Measurements from ENCODE around the gene SNX25.

The SNX25 gene

GRCh38 chr4:185229021-185229818, 19.8 kb downstream of the SNX25 start:
- TF ChIP-seq, protein P1, sequence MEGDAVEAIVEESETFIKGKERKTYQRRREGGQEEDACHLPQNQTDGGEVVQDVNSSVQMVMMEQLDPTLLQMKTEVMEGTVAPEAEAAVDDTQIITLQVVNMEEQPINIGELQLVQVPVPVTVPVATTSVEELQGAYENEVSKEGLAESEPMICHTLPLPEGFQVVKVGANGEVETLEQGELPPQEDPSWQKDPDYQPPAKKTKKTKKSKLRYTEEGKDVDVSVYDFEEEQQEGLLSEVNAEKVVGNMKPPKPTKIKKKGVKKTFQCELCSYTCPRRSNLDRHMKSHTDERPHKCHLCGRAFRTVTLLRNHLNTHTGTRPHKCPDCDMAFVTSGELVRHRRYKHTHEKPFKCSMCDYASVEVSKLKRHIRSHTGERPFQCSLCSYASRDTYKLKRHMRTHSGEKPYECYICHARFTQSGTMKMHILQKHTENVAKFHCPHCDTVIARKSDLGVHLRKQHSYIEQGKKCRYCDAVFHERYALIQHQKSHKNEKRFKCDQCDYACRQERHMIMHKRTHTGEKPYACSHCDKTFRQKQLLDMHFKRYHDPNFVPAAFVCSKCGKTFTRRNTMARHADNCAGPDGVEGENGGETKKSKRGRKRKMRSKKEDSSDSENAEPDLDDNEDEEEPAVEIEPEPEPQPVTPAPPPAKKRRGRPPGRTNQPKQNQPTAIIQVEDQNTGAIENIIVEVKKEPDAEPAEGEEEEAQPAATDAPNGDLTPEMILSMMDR (IDR thresholded peaks at IDR 0.05; ENCODE audit: insufficient read depth, low read depth, low read length, missing control alignments), result no peak
- DNase-seq (ENCODE audit: low read depth), result no peak
- no peak overlapping the region for H3K4me3 ChIP-seq (ENCODE audit: low read depth, low read length)

DNA sequence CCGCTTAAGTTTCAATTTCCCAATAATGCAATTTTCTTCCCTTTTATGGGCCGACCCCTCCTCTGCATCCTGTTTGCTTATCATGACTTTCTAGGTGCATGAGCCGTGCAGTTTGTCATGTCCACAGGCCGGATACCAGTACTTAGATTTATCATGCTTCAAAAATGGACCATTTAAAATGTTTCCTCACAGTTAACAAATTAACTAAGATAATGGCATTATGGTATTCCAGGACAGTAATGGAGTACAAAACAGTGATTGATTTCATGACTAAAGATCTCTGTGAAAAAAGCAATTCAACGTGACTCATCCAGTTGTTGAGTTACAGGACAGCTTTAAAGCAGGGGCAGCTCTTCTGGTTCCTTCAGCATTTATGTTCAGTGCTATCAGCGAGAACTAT, 23.0 kb downstream of the SNX25 start:
- H3K4me3 ChIP-seq (ENCODE audit: low read depth, low read length), result no peak overlapping the region
- TF ChIP-seq, protein P1 (IDR thresholded peaks at IDR 0.05; ENCODE audit: insufficient read depth, low read depth, low read length, missing control alignments), result no peak
- DNase-seq (ENCODE audit: low read depth), result no peak

DNA sequence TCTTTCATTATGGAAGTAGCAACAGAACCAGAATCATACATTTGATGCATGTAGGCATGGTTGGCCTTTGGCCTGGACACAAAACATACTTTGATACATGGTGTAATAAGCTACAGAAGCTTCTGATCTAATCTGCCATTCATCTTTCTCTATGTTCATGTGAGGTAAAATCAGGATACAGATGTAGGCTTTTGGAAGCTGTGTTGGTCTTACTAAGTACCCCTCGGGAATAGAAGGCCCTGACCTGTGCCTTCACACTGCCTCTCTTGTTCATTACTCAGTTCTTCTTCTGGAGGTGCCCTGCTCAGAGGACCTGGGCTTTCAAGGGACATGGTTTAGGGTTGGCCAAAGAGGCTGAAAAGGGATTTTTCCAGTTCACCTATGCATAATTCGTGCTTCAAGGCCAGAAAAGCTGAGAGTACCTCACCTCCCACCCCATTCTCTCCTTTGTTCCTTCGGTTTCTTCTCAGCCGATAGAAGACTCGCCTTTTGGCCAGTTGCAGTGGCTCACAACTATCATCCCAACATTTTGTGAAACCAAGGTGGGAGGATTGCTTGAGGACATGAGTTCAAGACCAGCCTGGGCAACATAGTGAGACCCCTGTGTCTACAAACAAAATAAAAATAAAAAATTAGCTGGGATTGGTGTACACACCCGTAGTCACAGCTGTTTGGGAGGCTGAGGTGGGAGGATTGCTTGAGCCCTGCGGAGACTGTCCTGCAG, 25.9 kb downstream of the SNX25 start:
- no peak overlapping the region for H3K4me3 ChIP-seq (ENCODE audit: low read depth, low read length)
- TF ChIP-seq, protein P1 (IDR thresholded peaks at IDR 0.05; ENCODE audit: insufficient read depth, low read depth, low read length, missing control alignments), result no peak
- DNase-seq (ENCODE audit: low read depth), result no peak

DNA sequence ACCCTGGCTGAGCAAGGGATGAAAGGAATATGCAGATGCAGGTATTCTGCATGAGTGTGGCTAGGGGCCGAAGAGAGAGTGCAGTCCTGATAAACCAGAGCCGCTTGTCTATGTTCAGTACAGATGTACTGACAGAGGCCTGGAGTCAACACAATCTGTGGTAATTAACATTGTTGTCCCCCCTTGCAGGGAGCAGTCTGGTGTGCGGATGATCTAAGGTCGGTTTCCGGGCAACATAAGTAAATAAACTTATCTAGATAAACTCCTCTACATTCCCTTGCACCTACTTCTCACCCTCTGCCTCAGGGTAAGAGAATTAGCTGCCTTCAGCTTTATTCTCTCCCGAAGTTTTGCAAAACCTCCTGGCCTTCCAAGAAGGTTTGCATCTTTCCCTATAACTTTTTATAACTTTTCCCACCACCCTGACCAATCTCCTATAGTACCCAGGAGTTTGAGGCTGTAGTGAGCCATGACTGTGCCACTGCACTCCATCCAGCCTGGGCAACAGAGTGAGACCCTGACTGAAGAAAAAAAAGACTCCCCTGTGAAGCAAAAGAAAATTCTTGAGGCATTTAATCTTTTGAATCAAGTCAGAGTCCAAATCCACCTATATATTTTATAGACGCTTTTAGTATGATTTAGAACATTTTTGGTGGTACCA, 26.6 kb downstream of the SNX25 start:
- TF ChIP-seq, protein P1 (IDR thresholded peaks at IDR 0.05; ENCODE audit: insufficient read depth, low read depth, low read length, missing control alignments), result no peak
- DNase-seq (ENCODE audit: low read depth), result no peak
- H3K4me3 ChIP-seq (ENCODE audit: low read depth, low read length), result no peak overlapping the region

DNA sequence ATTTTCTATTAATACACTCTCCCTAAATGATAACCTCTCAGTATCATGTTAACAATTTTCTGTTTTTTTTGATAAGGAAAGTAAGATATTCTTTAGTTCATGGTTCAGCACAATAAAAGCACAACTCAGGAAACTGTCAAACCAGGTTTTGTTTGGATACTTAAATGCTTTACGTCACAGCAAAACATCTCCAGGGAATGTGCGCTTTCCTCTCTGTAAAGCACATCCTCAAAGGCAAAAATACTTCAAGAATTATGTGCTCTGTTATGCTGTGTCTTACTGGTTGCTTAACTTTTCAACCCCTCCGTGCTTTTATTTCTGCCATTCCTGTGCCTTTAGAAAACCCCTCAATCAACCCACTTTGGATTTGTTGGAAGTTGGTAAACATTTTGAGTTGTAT, 27.8 kb downstream of the SNX25 start:
- TF ChIP-seq, protein P1 (IDR thresholded peaks at IDR 0.05; ENCODE audit: insufficient read depth, low read depth, low read length, missing control alignments), result no peak
- no peak overlapping the region for H3K4me3 ChIP-seq (ENCODE audit: low read depth, low read length)
- no peak for DNase-seq (ENCODE audit: low read depth)

GRCh38 chr4:185238215-185238681, 28.9 kb downstream of the SNX25 start:
- DNase-seq (ENCODE audit: low read depth), result no peak
- TF ChIP-seq, protein P1 (IDR thresholded peaks at IDR 0.05; ENCODE audit: insufficient read depth, low read depth, low read length, missing control alignments), result no peak
- no peak overlapping the region for H3K4me3 ChIP-seq (ENCODE audit: low read depth, low read length)

Measured in GM12865 (cell line).